ENCODE results near the gene CAMTA1. TPM values are rescaled to one million over a fixed set of nuclear protein-coding genes. Genes with fewer than 3 reads are reported as not detected.

Gene CAMTA1
- total and polyA plus RNA-seq, 9 of the 15 experiments (the other 6 are each of a cell fraction or from before 2014, with no cell fraction given): 43.9 to 161 (median 65.9) TPM

DNA sequence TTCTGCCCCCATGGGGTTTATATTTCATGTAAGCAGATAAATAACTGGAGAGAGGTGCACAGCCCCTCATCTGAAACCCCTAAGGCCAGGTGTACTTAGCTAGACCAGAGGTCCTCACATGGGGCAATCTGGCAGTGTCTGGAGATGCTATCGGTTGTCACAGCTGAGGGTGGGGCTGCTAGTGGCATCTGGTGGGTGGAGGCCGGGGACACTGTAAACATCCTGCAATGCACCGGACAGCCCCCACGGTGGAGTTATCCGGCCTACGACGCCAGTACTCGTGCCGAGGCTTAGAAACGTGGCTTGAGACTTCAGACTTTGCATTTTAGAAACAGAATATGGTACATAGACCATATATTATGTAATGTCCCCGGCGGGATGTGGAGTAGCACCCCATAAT, 799.4 kb downstream of the CAMTA1 start:
- Histone ChIP-seq H3K27me3 (ENCODE audit: control insufficient read depth in 2 of 2, insufficient read depth in 2 of 2, low read length in 2 of 2) (peaks cover 31 to 88% of the 10 kb centered on the region in 2 experiments), H3K27ac (ENCODE audit: extremely low read depth, low read depth, low read length) (no peak overlapping the region), H3K4me1 (replicated peaks in 1 of 2; ENCODE audit: control insufficient read depth in 2 of 2, insufficient read depth in 2 of 2, low read length in 2 of 2) (peaks cover 10 to 14% of the 10 kb centered on the region in 2 experiments; a peak in 4 of 5 replicates), H3K9me3 (replicated peaks; ENCODE audit: control insufficient read depth, insufficient read depth, low read depth, low read length) (no peaks in the 10 kb centered on the region), H3K9ac (ENCODE audit: insufficient read depth in 1 of 2, low read depth in 2 of 2, low read length in 2 of 2) (no peak overlapping the region), H3K4me3 (no peak overlapping the region), H4K20me1 (replicated peaks; ENCODE audit: control insufficient read depth, insufficient read depth, low read length) (peaks cover 27% of the 10 kb centered on the region), H3K9me1 (ENCODE audit: control insufficient read depth, insufficient read depth, low read length) (no peaks in the 10 kb centered on the region), H3K4me2 (ENCODE audit: insufficient read depth, low read length) (no peak overlapping the region), H2AFZ (ENCODE audit: low read depth, low read length) (no peak overlapping the region), H3K36me3 (ENCODE audit: control insufficient read depth, insufficient read depth, low read length) (no peaks in the 10 kb centered on the region), H3K79me2 (ENCODE audit: control insufficient read depth, insufficient read depth, low read length) (no peaks in the 10 kb centered on the region)
- ChIA-PET CTCF (ENCODE audit: low intra/inter-chr PET ratio) (no interaction called here), POLR2A (interaction anchor here (1.4 kb wide), 1 partner anchor 10 kb away, joined by 4 read pairs; no protein-coding TSS in a partner anchor)
- ATAC-seq (peak; percentile 54), DNase-seq (ENCODE audit: extremely low read depth in 1 of 4, low spot score in 3 of 4) (peak in 2 of 4 experiments; percentile 14 to 32), FAIRE-seq (no peak)
- intact Hi-C loops (cut with micrococcal nuclease) (no loop called here), in situ Hi-C loops (cut with MboI) (no loop called here)
- TF ChIP-seq CBFA2T3 (IDR thresholded peaks at IDR 0.05) (no peak), RBM25 (IDR thresholded peaks at IDR 0.05; ENCODE audit: low read depth, low read length, severe bottlenecking) (no peak), KDM4B (IDR thresholded peaks at IDR 0.05; ENCODE audit: borderline replicate concordance in 2 of 2, low read depth in 1 of 2) (no peak), RNF2 (IDR thresholded peaks at IDR 0.05) (no peak), MYC (IDR thresholded peaks at IDR 0.05; ENCODE audit: low read depth, low read length) (0 out of 2 replicates have a peak, but pooled peaks have one; percentile 18), MYC (CRISPR knock-in tag; IDR thresholded peaks at IDR 0.05; ENCODE audit: borderline replicate concordance, low read depth) (no peak), RAD21 (CRISPR knock-in tag; conservative IDR thresholded peaks at IDR 0.05 in 1 of 2, IDR thresholded peaks at IDR 0.05 in 1 of 2) (0 out of 4 replicates have a peak, but pooled peaks of 1 of the 2 experiments have one; percentile 10)
- TF ChIP-seq, protein P1, sequence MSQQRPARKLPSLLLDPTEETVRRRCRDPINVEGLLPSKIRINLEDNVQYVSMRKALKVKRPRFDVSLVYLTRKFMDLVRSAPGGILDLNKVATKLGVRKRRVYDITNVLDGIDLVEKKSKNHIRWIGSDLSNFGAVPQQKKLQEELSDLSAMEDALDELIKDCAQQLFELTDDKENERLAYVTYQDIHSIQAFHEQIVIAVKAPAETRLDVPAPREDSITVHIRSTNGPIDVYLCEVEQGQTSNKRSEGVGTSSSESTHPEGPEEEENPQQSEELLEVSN (IDR thresholded peaks at IDR 0.05; ENCODE audit: borderline replicate concordance in 1 of 2, extremely low read depth in 1 of 2, insufficient read depth in 1 of 2, insufficient read length in 1 of 2, low read depth in 1 of 2, low read length in 1 of 2, poor library complexity in 1 of 2, severe bottlenecking in 1 of 2): no peak
- WGBS (ENCODE audit: insufficient coverage, low coverage, missing lambda C conversion rate): under 1% methylated on average over 12 of the region's 12 CpGs
- BruUV-seq (replicated peaks): no TSS peak
